ENCODE results near the gene SLC39A1.

DNA sequence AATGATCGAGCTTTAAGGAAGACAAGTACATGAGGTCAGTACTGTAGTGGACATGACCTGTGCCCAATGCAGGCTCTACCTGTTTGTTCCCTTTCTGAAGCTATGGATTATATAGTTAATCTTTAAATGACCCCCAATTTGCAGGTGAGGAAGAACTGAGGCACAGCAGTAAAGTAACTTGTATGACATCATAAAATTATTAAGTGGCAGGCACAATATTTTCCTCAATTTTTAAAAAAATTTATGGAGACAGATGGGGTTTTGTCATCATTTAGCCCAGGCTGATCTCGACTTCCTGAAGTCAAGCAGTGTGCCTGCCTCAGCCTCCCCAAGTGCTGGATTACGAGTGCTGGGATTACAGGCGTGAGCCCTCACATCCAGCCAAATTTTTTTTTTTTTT lies 36.9 kb downstream of the SLC39A1 start:
- TF ChIP-seq, protein P1, sequence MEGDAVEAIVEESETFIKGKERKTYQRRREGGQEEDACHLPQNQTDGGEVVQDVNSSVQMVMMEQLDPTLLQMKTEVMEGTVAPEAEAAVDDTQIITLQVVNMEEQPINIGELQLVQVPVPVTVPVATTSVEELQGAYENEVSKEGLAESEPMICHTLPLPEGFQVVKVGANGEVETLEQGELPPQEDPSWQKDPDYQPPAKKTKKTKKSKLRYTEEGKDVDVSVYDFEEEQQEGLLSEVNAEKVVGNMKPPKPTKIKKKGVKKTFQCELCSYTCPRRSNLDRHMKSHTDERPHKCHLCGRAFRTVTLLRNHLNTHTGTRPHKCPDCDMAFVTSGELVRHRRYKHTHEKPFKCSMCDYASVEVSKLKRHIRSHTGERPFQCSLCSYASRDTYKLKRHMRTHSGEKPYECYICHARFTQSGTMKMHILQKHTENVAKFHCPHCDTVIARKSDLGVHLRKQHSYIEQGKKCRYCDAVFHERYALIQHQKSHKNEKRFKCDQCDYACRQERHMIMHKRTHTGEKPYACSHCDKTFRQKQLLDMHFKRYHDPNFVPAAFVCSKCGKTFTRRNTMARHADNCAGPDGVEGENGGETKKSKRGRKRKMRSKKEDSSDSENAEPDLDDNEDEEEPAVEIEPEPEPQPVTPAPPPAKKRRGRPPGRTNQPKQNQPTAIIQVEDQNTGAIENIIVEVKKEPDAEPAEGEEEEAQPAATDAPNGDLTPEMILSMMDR (IDR thresholded peaks at IDR 0.05; ENCODE audit: poor library complexity, severe bottlenecking) = no peak
- TF ChIP-seq RAD21 (conservative IDR thresholded peaks at IDR 0.05) (no peak), SMC3 (conservative IDR thresholded peaks at IDR 0.05; ENCODE audit: poor library complexity) (no peak), EP300 (conservative IDR thresholded peaks at IDR 0.05; ENCODE audit: poor library complexity, severe bottlenecking) (no peak), EZH2 (IDR thresholded peaks at IDR 0.05; ENCODE audit: borderline replicate concordance, insufficient read depth, low read length, poor library complexity, severe bottlenecking) (no peak)

Measured in neural cell (in vitro differentiated cells).